ENCODE measurements around the gene FGD2. TPM values are rescaled to one million over a fixed set of nuclear protein-coding genes. Genes with fewer than 3 reads are reported as not detected.
A peak's percentile ranks its signal among the peaks of the same experiment; 100 is the strongest.

Gene FGD2
- total and polyA plus RNA-seq, 9 of the 15 experiments (the other 6 are each of a cell fraction or from before 2014, with no cell fraction given), result 0.09 TPM; not detected in 8

GRCh38 chr6:36962874-36963273, 42.6 kb upstream of the FGD2 start (continued):
- peak; percentile 34; the same call in 1 of the 2 replicates for TF ChIP-seq ZBTB40 (IDR thresholded peaks at IDR 0.05)
- TF ChIP-seq ZBTB40 (CRISPR knock-in tag; IDR thresholded peaks at IDR 0.05), result no peak
- TF ChIP-seq MCM5 (IDR thresholded peaks at IDR 0.05; ENCODE audit: low read depth), result no peak
- TF ChIP-seq XRCC4 (IDR thresholded peaks at IDR 0.05; ENCODE audit: extremely low read depth, insufficient read depth, insufficient read length), result no peak
- peak in 1 of 3 experiments; percentile 14 for TF ChIP-seq YY1 (IDR thresholded peaks at IDR 0.05; ENCODE audit: borderline replicate concordance in 1 of 3, control insufficient read depth in 1 of 3, extremely low read depth in 1 of 3, insufficient read depth in 3 of 3, insufficient read length in 1 of 3, insufficient replicate concordance in 2 of 3, low read depth in 1 of 3, low read length in 2 of 3)
- TF ChIP-seq MNT (conservative IDR thresholded peaks at IDR 0.05), result no peak
- peak; percentile 65; the same call in 1 of the 2 replicates for TF ChIP-seq CTBP1 (IDR thresholded peaks at IDR 0.05; ENCODE audit: borderline replicate concordance)
- TF ChIP-seq HMGXB4 (CRISPR knock-in tag; IDR thresholded peaks at IDR 0.05), result no peak
- peak; percentile 57 for TF ChIP-seq GABPA (tag; conservative IDR thresholded peaks at IDR 0.05; ENCODE audit: low read depth)
- TF ChIP-seq POLR2B (IDR thresholded peaks at IDR 0.05; ENCODE audit: low read depth, partially characterized antibody), result no peak
- TF ChIP-seq IFI16 (CRISPR knock-in tag; IDR thresholded peaks at IDR 0.05), result no peak
- TF ChIP-seq TCFL5 (CRISPR knock-in tag; conservative IDR thresholded peaks at IDR 0.05), result no peak
- TF ChIP-seq DMBX1 (CRISPR knock-in tag; IDR thresholded peaks at IDR 0.05; ENCODE audit: borderline replicate concordance), result no peak
- TF ChIP-seq SAFB (IDR thresholded peaks at IDR 0.05; ENCODE audit: borderline replicate concordance, low read depth, low read length), result no peak
